NCI-H2196 treated with DMSO at 0.1 percent for 48 hours (cell line): ENCODE measurements around the gene FLT4.
"Not testable (repeated sequence)": the region's sequence is repeated elsewhere in the genome, so short reads cannot be mapped to it uniquely, and the experiment has no call there.

Experiments
- DNase-seq: peaks from one replicate; lab custom pipeline; 2025; ENCODE audit not compliant: unreplicated experiment; lab: John Stamatoyannopoulos, UW

FLT4 gene

DNA sequence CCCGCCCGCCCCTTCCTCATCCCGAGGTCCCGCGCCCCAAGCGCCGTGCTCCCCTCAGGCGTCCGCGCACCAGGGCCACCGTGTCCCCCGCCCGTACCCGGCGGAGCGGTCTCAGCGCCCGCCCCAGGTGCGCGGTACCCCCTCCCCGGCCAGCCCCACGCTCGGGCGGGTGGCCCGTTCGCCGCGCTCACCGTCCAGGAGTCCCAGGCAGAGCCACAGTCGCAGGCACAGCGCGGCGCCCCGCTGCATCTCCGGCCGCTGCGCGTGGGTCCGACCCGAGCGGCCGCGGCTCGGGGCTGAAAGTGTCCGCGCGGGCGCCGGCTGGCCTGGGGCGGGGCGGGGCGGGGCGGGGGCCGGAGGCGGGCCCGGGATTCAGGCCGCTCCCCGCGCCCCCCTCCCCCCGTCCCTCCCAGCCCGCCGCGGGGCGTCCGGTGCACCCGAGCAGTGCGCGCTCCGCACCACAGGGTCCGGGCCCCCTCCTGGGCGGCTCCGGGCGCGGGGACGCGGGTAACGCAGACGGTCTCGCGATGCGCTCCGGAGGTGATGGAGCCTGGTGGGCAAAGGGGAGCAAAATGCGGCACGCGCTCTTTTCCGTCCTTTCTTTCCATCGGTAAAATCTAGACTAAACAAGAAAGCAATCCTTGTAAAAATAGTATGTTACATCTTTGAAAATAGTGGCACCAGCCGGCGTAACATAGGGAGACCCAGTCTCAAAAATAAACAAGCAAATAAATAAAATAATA, at the start of gene FLT4:
FLT4 (minus strand) TSS at position 304 of the 743 bp plus-strand sequence; CDS start at position 249, 55 bp downstream.
- no peak for DNase-seq

DNA sequence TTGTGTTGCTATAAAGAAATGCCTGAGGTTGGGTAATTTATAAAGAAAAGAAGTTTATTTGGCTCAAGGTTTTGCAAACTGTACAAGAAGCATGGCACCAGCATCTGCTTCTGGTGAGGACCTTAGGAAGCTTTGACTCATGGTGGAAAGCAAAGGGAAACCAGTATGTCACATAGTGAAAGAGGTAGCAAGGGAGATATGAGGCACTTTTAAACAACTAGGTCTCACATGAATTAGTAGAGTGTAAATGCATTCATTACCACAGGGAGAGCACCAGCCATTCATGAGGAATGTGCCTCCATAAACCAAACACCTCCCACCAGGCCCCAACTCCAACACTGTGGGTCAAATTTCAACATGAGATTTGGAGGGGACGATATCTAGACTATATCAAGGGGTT, 49.6 kb upstream of the FLT4 start:
- no peak for DNase-seq

DNA sequence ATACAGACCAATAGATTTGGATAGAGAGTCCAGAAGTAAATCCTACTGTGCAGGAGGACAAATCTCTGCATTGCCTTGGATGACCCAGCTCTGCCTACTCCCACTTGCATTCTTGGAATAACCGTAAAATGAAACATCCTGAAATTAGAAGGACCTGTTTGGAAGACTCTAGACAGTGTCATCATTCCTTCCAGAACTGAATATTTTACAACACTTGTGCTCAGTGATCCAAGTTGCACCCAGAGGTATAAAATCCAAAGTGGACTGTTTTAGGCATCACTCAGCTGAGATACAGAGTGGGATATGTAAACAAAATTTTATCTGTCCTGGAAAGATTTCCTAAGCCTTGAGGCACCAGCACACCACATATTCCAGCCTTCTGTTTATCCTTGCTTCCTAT, 46.7 kb upstream of the FLT4 start:
- no peak for DNase-seq

DNA sequence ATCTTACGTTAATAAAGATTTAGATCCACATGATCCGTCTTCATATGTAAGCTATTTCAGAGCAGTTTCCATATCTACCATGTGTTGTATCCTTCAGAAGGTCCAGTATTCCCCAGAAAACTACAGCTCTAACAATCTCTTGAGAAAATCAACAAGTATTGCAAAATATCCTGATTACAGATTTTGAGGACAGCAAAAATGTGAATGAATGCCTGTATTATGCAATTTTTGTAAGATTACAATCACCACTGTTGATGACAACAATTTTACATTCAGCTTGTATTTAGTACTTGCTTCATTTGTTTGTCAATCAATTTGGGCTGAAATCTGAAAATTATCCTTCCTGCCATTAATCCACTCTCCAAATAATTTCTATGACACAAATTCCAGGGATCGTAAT, 43.0 kb upstream of the FLT4 start:
- no peak for DNase-seq

GRCh38 chr5:180691046-180691445, 41.6 kb upstream of the FLT4 start:
- DNase-seq, result no peak

DNA sequence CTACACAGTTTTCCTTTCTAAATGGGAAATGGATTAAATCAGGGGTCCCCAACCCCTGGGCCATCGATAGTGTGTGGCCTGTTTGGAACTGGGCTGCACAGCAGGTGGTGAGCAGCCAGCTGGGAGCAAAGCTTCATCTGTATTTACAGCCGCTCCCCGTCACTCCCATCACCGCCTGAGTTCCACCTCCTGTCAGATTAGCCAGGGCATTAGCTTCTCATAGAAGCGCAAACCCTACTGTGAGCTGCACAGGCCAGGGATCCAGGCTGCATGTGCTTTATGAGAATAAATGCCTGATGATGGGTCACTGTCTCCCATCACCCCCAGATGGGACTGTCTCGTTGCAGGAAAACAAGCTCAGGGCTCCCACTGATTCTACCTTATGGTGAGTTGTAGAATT, 41.2 kb upstream of the FLT4 start:
- no peak for DNase-seq

DNA sequence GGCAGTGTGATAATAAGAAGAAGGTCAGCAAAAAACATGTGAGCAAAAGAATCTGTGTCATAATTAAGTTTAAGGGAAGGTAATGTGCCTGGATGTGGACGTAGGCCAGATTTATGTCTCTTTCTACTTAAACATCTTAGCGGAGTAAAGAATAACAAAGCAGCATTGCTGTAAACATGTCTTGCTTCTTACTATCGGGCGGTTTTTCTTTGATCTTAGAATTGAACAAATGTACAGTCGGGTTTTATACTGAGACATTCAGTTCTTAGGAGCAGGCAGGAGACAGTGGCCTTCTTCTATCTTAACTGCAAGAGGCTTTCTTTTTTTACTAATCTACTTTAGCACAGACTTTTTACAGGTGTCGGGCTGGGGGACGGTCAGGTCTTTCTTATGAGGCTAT, 40.4 kb upstream of the FLT4 start:
- DNase-seq, result no peak

GRCh38 chr5:180689071-180689694, 39.8 kb upstream of the FLT4 start:
- no peak for DNase-seq

GRCh38 chr5:180688330-180689070, 39.1 kb upstream of the FLT4 start:
- DNase-seq, result no peak

DNA sequence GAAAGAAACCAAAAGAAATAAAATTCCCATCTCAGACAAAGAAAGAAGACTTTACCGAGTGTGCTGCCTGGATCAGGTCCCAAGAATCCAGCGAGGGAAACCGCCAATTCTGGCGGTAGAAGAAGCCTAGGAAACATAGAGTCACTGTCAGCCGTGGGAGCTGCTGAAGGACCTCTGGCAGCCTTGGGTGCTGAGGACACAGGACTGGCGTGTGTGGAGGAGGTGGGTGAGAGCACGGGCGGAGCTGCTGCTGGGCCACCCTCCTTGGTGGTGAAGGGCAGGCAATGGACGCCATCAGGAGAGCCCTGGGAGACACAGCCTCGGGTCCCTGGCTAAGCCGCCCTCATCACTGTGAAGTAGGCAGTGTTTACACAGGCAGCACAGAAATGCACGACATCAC, 37.4 kb upstream of the FLT4 start:
- DNase-seq, result not testable (repeated sequence)

GRCh38 chr5:180684623-180685161, 35.3 kb upstream of the FLT4 start:
- DNase-seq, result no peak

GRCh38 chr5:180683220-180683922, 34.0 kb upstream of the FLT4 start:
- DNase-seq, result no peak

DNA sequence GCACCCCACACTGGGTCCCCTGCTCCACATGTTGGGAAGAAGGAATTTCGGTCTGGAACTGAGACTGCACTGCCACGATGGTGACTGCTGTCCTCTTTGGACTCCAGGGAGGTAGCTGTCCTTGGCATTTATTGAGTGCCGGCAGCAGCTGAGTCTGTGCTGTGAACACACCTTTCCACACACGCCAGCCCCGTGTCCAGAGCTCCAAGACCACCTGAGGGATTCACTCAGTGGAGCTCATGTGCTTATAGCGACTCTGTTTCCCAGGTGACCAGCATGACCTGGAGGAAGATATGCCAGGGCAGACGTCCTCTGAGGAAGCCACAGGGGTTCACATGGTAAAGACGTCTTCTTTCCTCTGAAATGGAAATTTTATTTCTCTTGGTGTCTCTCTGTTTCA, 33.2 kb upstream of the FLT4 start:
- DNase-seq, result no peak

GRCh38 chr5:180682008-180682407, 32.6 kb upstream of the FLT4 start:
- not testable (repeated sequence) for DNase-seq

GRCh38 chr5:180678319-180678718, 28.9 kb upstream of the FLT4 start:
- not testable (repeated sequence) for DNase-seq

GRCh38 chr5:180675036-180675635, 25.7 kb upstream of the FLT4 start:
- DNase-seq, result no peak

- not testable (repeated sequence) for DNase-seq
Observed at GRCh38 chr5:180674090-180674475, 24.7 kb upstream of the FLT4 start.

DNA sequence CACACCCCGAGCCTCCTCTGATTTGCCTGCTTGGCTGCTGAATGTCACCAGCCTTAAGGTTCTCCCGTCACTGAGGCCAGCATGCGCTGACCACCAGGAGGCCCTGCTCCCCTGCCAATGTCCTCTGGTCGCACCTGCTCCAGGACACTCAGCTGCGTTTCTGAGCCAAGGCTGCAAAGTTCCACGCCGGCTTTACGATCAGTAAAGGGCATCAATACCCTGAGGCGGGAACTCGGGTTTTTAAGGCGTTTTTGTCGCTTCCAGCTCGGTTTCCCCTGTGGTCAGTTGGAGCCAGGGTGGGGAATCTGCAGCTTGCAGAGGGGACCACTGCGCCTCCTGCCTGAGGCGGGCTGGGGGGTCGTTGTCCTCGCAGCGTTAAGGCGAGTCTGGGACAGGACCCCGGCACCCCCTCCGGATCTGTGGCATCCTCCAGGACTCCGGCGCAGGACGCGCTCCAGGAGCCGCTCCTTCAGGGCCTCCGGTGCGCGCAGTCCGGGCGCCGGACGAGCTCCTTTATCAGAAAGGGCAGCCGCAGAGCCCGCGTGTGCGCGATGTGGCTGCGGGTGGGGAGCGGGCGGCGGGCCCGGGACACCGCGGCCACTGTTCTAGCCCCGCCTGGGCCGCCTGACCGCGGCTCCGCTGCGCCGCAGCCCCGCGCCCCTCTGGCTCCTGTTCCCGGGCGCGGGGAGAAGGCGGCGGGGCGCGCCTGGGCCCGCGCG, 24.1 kb upstream of the FLT4 start:
- DNase-seq, result no peak

DNA sequence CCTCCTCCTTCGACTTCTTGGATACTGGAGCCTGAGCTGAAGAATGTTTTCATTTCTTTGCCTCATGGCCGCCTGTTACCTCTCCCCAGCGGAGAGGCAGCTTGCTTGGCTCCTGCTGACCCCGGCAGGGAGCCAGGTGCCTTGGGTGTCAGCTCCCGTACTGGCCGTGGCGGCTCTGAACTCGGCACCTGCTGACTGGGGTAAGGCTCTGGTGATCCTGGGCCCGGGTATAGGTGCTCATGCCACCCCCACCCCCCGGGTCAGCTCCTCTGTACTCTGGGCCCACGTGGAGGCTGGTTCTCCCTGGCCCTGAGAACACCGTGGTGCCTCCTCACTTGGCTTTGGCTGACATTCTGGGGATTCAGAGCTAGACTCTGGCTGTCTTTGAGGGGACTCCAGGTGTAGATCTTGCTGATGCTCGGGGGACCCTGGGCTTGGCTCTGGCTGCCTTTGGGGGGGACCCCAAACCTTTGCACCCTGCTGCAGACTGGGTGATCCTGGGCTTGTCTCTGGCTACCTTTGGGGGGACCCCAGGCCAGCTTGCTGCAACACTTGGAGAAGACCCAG, 22.6 kb upstream of the FLT4 start:
- DNase-seq, result not testable (repeated sequence)
